ENCODE results near the gene ZFP64.
"Not testable (repeated sequence)": the region's sequence is repeated elsewhere in the genome, so short reads cannot be mapped to it uniquely, and the experiment has no call there.

Gene ZFP64

DNA sequence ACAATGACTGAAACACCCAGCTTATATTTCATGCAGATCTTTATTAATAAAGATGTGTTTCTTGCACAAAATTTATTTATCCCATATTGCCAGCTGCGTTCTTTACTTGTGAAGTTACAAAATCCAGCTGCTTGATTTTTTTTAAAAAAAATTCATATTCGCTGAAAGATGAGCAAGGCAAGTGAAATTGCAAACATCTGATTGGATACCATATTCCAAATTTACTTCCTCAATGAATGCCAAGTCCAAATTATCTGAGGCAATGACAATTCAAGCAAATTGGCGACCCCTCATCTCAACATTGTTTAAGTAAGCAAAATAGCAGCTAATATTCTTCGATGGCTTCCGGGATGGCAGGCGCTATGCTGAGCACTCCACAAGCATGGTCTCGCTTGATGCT, 37.7 kb downstream of the ZFP64 start:
- DNase-seq: no peak

DNA sequence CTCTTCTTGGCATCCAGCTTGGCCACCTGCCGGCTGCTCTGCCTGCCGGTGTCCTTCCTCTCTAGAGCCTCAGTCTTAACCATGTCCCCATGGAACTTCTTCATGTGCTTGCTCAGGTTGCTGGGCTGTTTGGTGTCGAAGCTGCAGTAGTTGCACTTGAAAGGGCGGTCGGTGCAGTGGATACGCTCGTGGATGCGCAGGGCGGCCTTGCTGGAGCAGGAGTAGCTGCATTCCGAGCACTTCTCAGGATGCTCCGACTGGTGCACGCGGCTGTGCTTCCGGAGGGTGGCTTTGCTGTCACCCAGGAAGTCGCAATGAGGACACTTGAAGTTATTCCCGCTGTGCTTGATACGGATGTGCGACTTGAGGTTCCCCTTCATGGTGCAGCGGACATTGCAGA, 38.7 kb downstream of the ZFP64 start:
- no peak for DNase-seq

DNA sequence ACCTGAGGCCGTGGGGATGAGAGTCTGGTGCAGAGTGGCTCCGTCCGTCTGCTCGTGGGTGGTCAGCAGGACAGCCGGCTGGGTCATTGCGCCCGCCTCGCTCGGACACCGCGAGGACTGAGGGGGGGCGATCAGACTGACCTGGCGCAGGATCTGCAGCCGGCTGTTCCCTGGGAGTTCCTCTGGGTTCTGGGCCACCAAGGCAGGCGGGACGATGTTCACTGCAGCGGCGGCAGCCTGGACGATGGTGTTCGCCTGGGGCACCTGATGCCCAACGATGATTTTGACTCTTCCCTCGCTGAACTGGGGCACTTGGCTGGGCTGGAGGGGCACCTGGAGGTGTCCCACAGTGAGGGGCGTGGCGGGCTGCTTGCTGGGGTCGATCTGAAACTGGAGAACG, 39.2 kb downstream of the ZFP64 start:
- no peak for DNase-seq

DNA sequence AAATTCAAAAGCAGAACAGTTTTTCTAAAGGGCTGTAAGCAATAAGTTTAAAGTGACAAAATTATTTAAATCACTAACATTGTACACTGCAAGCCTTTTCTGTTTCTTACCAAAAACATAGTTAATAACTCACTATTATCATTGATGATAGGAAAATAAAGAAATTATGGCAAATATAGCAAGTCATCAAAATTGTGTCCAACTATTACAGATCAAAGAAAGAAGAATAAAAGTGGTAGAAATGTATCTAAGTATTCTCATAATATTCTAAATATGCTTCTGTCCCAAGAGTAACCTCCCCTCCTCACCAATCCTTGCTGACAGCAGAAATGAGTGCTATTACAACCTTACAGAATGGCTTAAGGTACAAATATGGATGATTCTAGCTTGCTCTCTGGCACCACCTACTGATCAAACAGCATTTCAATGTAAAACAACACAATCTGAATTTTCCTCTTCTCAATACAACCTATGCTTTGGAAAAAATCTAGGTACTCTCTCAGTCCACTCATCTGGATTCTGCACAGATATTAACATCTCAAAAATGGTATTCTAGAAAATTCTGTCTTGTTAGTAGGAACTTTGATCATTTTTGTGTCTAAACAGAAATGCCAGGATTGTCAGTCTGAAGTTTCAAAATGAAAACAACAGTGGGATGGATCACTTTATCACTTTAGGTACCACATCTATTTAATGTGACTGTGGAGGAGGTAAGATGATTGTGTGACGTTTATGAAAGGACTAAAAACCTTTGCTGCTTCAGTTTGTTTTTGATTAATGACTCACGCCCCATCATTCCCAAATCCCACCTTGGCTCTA, 40.9 kb downstream of the ZFP64 start:
- DNase-seq: peak; percentile 6

DNA sequence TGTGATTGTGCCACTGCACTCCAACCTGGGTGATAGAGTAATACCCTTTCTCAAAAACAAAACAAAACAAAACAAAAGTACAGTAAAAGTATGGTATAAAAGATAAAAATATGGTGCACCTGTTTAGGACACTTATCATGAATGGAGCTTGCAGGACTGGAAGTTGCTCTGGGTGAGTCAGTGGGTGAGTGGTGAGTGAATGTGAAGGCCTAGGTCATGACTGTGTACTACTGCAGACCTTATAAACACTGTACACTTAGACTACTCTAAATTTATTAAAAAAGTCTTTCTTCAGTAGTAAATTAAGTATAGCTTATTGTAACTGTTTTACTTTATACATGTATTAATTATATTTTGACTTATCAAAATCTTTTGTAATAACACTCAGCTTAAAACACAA, 46.0 kb downstream of the ZFP64 start:
- no peak for DNase-seq

DNA sequence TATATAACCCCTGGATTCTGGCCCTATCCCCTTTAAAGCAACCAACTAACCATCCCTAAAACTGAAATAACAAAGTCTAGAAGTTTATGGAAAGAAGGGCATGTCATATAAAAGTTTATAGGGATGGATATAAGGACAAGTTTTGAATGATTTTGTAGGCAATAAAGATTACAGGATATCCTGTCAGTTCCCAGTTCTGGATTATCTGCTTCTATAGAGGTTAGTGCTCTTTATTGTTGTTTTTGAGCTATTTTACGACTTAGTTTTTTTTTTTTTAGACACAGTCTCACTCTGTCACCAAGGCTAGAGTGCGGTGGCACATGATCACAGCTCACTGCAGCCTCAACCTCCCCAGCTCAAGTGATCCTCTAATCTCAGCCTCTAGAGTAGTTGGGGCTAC, 48.3 kb downstream of the ZFP64 start:
- no peak for DNase-seq

DNA sequence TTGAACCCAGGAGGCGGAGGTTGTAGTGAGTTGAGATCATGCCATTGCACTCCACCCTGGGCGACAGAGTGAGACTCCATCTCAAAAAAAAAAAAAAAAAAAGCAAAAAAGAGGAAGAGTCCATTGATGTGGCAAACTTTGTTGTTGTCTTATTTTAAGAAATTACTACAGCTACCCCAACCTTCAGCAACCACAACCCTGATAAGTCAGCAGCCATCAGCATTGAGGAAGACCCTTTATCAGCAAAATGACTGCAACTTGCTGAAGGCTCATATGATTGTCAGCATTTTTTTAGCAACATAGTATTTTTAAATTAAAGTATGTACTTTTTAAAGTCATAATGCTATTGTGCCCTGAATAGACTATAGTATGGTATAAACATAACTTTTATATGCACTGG, 48.8 kb downstream of the ZFP64 start:
- DNase-seq: no peak

DNA sequence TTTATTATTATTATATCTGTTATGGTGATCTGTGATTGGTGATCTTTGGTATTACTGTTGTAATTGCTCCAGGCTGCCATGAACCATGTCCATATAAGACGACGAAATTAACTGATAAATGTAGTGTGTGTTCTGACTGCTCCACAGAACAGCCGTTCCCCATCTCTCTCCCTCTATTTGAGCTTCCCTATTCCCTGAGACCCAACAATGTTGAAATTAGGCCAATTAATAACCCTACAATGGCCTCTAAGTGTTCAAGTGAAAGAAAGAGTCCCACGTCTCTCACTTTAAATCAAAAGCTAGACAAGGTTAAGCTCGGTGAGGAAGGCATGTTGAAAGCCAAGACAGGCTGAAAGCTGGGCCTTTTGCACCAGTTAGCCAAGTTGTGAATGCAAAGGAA, 51.6 kb downstream of the ZFP64 start:
- no peak for DNase-seq

DNA sequence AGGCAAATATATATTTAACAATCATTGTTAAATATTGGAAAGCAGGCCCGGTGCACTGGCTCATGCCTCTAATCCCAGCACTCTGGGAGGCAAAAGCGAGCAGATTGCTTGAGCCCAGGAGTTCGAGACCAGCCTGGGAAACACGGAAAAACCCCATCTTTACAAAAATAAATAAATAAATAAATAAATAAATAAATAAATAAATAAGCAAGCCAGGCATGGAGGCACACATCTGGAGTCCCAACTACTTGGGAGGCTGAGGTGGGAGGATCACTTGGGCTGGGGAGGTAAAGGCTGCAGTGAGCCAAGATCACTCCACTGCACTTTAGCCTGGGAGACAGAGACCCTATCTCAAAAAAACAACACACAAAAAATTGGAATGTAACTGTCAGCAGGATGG, 53.7 kb downstream of the ZFP64 start:
- no peak for DNase-seq

DNA sequence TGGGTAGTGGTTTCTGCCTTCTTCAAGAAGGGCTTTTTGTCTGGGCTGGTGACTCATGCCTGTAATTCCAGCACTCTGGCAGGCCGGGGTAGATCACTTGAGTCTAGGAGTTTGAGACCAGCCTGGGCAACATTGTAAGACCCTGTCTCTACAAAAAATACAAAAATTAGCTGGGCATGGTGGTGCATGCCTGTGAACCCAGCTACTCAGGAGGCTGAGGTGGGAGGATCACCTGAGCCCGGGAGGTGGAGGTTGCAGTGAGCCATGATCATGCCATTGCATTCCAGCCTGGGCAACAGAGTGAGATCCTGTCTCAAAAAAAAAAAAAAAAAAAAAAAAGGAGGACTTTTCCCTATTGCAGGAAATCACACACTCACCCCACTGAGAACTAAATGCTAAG, 57.9 kb downstream of the ZFP64 start:
- DNase-seq: not testable (repeated sequence)

DNA sequence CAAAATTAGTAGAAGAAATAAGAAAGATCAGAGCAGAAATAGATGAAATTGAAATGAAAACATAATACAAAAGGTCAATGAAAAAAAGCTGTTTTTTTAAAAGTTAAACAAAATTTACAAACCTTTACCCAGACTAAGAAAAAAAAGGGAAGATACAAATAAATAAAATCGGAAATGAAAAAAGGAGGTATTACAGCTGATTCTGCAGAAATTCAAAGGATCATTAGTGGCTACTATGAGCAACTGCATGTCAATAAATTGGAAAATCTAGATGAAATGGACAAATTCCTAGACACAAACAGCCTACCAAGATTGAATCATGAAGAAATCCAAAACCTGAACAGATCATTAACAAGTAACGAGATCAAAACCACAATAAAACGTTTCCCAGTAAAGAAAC, 59.2 kb downstream of the ZFP64 start:
- no peak for DNase-seq

DNA sequence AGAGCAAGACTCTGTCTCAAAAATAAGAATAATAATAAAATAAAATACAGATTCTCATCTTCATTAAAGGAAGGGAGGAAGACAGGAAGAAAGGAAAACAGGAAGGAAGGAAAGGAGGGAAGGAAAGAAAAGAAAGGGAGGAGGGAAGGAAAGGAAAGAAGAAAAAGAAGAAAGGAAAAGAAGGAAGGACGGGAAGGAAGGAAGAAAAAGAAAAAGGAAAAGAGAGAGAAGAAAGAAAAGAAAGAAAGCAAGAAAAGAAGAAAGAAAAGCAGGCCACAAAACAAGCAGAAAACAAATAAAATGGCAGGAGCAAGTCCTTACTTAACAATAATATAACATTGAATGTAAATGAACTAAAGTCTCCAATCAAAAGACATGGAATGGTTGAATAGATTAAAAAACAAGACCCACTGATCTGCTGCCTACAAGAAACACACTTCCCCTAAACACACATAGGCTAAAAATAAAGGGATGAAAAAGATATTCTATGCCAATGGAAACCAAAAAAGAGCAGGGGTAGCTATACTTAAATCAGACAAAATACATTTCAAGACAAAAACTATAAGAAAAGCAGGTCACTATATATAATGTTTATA, 60.4 kb downstream of the ZFP64 start:
- DNase-seq: no peak

DNA sequence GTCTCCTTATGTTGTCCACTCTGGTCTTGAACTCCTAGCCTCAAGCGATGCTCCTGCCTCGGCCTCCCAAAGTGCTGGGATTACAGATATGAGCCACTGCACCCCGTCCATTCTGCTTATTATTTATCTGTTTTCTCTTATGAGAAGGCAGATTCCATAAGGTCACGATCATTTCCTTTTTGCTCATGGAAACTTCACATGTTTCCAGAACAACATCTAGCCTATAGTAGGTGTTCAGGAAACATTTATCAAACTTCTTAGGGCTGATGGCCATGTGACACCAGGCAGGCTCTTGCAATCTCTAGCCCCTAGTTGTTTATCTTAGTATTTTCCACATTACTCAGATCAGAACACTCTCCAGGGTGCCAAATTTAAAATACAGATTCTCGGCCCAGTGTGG, 61.2 kb downstream of the ZFP64 start:
- DNase-seq: no peak

DNA sequence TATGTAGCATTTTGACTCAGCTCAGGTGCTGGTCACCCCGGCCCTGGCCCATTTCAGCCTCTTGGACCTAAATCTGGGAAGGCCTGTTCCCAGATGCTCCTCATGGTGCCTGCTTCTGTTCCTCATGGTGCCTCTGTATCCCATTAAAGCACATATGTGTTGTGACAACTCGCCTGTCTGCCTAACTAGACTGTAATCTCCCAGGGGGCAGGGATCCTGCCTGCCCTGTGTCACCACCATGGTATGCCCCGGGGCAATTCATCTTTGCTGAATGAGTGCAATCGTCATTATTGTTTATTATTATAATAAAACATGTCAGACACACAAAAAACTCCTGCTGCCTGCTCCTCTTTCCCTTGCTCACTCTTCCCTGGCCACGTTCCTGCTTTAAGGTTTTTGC, 62.0 kb downstream of the ZFP64 start:
- no peak for DNase-seq

DNA sequence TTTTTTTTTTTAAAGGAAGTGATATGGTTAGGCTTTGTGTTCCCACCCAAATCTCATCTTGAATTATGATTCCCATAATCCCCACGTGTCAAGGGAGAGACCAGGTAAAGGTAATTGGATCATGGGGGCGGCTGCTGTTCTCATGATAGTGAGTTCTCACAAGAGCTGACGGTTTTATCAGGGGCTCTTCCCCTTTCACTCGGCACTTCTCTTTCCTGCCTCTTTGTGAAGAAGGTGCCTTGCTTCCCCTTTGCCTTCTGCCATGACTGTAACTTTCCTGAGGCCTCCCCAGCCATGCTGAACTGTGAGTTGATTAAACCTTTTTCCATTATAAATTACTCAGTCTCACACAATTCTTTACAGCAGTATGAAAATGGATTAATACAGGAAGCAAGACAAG, 64.3 kb downstream of the ZFP64 start:
- DNase-seq: no peak

DNA sequence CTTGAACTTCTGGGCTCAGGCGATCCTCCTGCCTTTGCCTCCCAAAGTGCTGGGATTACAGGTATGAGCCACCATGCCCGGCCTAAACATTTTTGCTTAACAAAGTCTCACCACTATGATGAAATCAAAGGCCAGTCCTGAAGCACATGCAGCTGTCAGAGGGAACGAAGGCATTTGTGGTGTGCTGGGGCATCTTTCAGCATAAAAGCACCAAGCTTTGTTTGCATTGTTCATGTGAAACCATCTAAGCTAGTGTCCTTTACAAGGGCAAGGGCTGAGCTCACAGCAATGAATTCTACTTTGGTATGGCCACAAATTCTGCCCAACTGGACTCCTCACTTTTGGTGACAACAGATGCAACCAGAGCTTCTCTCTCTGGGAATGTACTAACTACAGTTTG, 66.8 kb downstream of the ZFP64 start:
- no peak for DNase-seq

DNA sequence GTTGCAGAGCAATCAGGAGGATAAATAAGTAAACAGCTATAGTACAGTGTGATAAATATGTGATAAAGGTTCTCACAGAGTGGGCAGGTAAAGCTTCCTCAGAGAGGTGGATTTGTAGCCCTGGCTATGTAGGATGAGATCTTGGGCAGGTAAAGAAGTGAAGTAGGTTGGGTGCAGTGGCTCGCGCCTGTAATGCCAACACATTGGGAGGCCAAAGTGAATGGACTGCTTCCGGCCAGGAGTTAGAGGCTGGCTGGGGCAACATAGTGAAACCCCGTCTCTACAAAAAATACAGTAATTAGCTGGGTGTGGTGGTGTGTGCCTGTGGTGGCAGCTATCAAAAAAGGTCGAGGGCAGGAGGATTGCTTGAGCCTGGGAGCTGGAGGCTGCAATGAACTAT, 72.9 kb downstream of the ZFP64 start:
- DNase-seq: no peak

DNA sequence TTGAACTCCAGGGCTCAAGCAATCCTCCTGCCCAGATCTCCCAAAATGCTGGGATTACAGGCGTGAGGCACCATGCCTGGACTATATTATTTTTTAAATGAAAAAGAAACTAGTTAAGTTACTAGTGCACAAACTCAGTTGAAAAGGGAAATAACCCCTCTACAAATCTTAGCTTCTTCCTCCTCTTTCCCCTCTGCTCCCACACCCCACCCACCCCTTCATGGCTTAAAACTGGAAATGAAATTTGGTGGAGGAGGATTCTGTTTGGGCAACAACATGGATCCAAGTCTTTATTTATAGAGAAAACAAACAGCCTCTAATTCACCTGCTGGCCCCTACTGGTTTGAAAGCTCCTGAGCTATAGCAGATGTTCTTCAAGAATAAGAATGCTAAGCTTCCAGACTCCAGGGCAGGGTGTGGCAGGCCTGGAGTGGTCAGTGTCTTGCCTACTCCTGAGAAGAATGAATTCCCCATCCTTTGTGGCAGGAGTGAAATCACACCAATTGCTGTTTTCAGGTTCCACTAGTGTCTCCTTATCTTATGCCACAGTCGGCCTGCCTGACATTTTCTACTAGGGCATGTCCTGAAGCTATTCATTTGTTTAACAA, 73.5 kb downstream of the ZFP64 start:
- DNase-seq: no peak

DNA sequence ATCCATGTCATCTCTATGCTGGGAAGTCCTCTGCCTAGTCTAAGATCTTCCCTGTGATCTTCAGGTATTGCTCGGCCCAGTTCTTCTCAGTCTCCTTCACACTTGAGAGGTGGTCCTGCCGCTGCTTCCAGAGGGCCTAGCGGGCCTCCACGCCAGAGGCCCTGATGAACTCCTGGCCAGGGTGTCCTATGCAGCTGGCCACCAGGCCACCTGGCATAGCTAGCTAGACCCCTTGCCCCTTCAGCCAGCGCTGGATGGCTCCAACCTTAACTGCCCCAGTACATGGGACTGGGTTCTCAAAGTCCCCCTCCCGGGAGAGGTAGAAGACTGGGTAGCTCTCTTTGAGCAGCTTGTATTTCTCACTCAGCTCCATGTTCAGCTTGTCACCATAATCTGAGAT, 81.1 kb downstream of the ZFP64 start:
- no peak for DNase-seq

DNA sequence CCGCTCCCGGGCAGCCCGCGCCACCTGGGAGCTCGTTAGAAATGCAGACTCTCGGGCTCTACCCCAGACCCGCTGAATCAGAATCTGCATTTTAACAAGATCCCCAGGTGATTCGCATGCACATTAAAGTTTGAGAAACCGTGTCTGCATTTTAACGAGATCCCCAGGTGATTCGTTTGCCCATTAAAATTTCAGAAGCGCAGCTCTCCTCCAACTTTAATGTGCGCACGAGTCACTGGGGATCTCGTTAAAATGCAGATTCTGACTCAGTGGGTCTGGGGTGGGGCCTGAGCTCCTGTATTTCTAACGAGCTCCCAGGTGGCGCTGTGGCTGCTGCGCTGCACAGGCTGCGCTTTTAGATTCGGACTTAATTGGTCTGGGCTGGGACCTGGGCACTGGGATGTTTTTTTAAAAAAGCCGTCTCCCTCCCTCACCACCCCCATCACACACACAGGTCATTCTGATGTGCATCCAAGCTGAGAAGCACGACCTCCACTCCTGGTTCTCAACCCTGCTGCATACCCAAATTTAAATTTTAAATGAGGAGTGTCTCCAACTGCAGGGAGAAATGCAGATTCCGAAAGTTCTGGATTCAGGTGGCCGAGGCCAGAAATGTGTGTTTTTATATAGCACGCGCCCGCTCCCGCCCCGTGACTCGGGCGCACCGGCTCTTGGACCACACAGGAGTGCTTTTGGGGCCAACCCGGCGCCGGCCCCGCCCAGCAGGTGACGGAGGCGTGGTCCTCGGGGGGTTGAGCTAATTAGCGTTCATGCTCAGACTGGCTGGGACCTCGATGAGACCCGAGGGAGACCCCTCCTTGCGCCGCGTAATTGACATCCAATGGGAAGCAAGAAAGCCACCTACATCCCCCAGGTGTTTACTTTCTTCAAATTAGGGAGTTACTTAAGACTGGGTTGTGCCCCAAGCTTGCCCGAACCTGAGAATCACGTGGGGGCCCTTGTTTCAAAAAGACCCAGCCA, 85.8 kb downstream of the ZFP64 start:
- DNase-seq: peak; percentile 38

DNA sequence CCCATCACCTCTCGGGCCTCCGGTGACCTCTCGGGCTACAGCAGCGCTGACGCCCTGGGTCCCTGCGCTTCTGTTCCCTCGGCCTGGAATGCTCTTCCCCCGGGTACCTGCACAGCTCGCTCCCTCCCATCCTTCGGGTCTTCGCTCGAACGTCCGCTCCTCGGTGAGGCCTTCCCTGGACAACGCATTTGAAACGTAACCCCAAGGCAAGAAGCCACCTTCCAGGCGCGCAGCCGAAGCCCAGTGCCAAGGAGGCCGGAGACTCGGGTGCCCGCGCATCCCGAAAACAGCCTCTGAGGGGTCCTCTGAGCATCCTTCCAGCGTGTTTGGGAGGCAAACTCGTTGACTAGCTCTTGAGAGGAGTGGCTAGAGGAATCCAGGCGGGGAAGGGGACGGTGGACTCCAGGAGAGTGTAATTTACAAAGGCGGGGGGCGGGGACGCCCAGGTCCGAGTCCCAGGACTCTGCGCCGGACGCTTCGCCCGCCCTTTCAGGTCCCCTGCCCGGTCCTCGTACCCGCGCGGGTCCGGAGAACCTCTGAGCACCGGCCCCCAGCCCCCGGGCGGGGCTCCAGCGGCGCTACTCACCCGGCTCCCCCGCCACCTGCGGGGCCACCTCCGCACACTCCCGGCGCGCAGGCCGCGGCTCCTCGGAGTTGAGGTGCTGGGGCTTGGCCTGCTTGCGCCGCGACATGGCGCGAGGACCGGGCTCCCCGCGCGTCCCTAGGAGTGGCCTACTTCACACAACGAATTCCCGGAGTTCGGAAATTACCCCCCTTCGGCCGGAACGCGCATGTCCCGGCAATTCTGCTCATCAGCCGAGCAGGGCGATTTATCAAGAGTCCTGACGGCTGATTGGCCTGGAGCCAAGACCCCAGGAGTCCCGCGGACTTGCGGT, 86.8 kb downstream of the ZFP64 start:
- peak; percentile 70 for DNase-seq

DNA sequence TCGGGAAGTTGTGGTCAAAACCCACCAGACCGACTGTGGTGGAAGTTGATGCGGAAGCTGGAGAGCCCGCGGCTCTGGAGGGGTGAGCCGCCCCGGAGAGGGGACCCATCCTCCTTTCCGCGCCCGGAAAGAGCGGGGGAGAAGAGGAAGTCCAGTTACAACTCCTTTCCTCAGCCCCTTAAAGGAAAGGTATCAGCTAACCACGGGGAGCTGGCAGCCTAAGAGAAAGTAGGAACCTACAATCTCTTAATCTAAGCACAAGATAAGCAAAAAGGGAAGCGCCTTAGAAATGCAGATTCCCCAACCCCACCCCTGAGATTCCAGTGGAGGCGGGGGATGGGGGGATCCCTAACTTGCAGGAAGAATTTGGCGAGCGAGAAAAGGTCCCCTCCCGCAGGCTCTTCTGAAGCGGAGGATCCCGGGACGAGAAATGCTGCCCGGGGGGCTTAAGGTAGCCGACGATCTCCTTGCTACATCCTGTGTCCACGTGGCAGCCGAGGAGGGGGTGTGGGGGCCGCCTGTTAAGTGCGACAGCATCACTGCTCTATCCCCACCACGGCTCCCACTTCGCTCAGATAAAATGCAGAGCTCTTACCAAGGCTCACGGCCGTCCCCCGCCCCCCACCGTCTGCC, 87.5 kb downstream of the ZFP64 start:
- peak; percentile 41 for DNase-seq
